HEK293 (cell line): ENCODE results near the gene HDAC8.

ENCODE experiments used
- CTCF ChIA-PET: fragments of 350-600 bp; formaldehyde crosslinking; extraction: SDS; loops from one replicate; lab custom pipeline; 2021; ENCODE audit warnings: antibody characterized with exemption; lab: Yijun Ruan, JAX
- POLR2A ChIA-PET: fragments of 300-600 bp; formaldehyde crosslinking; extraction: SDS; loops from one replicate; lab custom pipeline; 2020; ENCODE audit warnings: antibody characterized with exemption, inconsistent platforms; lab: Yijun Ruan, JAX
- H3K27ac ChIP-seq: fragments of 200-500 bp; sonication (Bioruptor generic); 2 replicates; pipeline ENCODE4 v1.5.1; 2014; ENCODE audit warnings: low read depth, low read length, control low read depth, inconsistent platforms; ENCODE audit errors: extremely low read depth
- H3K36me3 ChIP-seq, 2 experiments: fragments of 200-500 bp in 1 of 2; sonication (Bioruptor generic) in 1 of 2; 1 replicate in 1 of 2; 2 replicates in 1 of 2; pipeline ENCODE4 v1.5.1; 2014 to 2017; ENCODE audit warnings: inconsistent platforms in 2 of 2, low read length in 2 of 2; ENCODE audit not compliant: control insufficient read depth in 2 of 2, insufficient read depth in 1 of 2
- H3K4me1 ChIP-seq: fragments of 200-500 bp; sonication (Bioruptor generic); 2 replicates; pipeline ENCODE4 v1.5.1; 2014; ENCODE audit warnings: mild to moderate bottlenecking, low read length, inconsistent platforms; ENCODE audit not compliant: control insufficient read depth, insufficient read depth
- H3K4me3 ChIP-seq: 2 replicates; pipeline ENCODE4 v1.5.1; 2011; ENCODE audit warnings: low read depth, mild to moderate bottlenecking, control low read depth, low read length, moderate library complexity
- H3K9me3 ChIP-seq: fragments of 200-500 bp; sonication (Bioruptor generic); 2 replicates; pipeline ENCODE4 v1.5.1; 2014; ENCODE audit warnings: low read depth, low read length, inconsistent platforms; ENCODE audit not compliant: control insufficient read depth, insufficient read depth
- ATF2 ChIP-seq: fragments of 450-650 bp; formaldehyde crosslinking; IDR thresholded peaks from 2 replicates; pipeline ENCODE4 v1.5.1; 2016; ENCODE audit warnings: missing biosample characterization, missing genetic modification characterization, low read depth
- KLF10 ChIP-seq: fragments of 450-650 bp; IDR thresholded peaks from 2 replicates; pipeline ENCODE4 v1.5.1; 2018; ENCODE audit warnings: missing biosample characterization, mild to moderate bottlenecking, missing genetic modification characterization
- MZF1 ChIP-seq: fragments of 450-650 bp; formaldehyde crosslinking; IDR thresholded peaks from 2 replicates; pipeline ENCODE4 v1.5.1; 2017; ENCODE audit warnings: missing biosample characterization, missing genetic modification characterization, borderline replicate concordance
- TCF7L2 ChIP-seq: IDR thresholded peaks from 2 replicates; pipeline ENCODE4 v1.6.1; 2011; ENCODE audit warnings: low read depth, mild to moderate bottlenecking, inconsistent platforms, low read length, moderate library complexity, borderline replicate concordance
- ZFHX2 ChIP-seq: fragments of 450-650 bp; formaldehyde crosslinking; conservative IDR thresholded peaks from 2 replicates; pipeline ENCODE4 v1.5.1; 2016; ENCODE audit warnings: missing biosample characterization, missing genetic modification characterization
- ZNF112 ChIP-seq: fragments of 450-650 bp; formaldehyde crosslinking; IDR thresholded peaks from 2 replicates; pipeline ENCODE4 v1.5.0; 2017; ENCODE audit warnings: missing biosample characterization, missing genetic modification characterization
- ZNF354C ChIP-seq: fragments of 450-650 bp; formaldehyde crosslinking; IDR thresholded peaks from 2 replicates; pipeline ENCODE4 v1.5.1; 2016; ENCODE audit warnings: missing biosample characterization, missing genetic modification characterization, low read depth, borderline replicate concordance
- ZNF549 ChIP-seq: fragments of 450-650 bp; IDR thresholded peaks from 2 replicates; pipeline ENCODE4 v1.5.1; 2018; ENCODE audit warnings: missing biosample characterization, missing genetic modification characterization, mild to moderate bottlenecking, inconsistent platforms, moderate library complexity
- ZNF629 ChIP-seq: fragments of 450-650 bp; formaldehyde crosslinking; IDR thresholded peaks from 2 replicates; pipeline ENCODE4 v1.5.1; 2017; ENCODE audit warnings: missing biosample characterization, missing genetic modification characterization
- ZNF677 ChIP-seq: fragments of 450-650 bp; IDR thresholded peaks from 2 replicates; pipeline ENCODE4 v1.5.0; 2018; ENCODE audit warnings: missing biosample characterization, mild to moderate bottlenecking, missing genetic modification characterization, moderate library complexity
- ZNF830 ChIP-seq: fragments of 450-650 bp; IDR thresholded peaks from 2 replicates; pipeline ENCODE4 v1.5.0; 2018; ENCODE audit warnings: missing biosample characterization, missing genetic modification characterization, low read depth, mild to moderate bottlenecking, moderate library complexity
- ZNF837 ChIP-seq: fragments of 450-650 bp; formaldehyde crosslinking; IDR thresholded peaks from 2 replicates; pipeline ENCODE4 v1.5.1; 2016; ENCODE audit warnings: missing biosample characterization, missing genetic modification characterization
- TF ChIP-seq, protein P1 (sequence below): fragments of 450-650 bp; formaldehyde crosslinking; IDR thresholded peaks from 2 replicates; pipeline ENCODE4 v1.5.1; 2016; ENCODE audit warnings: missing biosample characterization, missing genetic modification characterization

HDAC8 gene

DNA sequence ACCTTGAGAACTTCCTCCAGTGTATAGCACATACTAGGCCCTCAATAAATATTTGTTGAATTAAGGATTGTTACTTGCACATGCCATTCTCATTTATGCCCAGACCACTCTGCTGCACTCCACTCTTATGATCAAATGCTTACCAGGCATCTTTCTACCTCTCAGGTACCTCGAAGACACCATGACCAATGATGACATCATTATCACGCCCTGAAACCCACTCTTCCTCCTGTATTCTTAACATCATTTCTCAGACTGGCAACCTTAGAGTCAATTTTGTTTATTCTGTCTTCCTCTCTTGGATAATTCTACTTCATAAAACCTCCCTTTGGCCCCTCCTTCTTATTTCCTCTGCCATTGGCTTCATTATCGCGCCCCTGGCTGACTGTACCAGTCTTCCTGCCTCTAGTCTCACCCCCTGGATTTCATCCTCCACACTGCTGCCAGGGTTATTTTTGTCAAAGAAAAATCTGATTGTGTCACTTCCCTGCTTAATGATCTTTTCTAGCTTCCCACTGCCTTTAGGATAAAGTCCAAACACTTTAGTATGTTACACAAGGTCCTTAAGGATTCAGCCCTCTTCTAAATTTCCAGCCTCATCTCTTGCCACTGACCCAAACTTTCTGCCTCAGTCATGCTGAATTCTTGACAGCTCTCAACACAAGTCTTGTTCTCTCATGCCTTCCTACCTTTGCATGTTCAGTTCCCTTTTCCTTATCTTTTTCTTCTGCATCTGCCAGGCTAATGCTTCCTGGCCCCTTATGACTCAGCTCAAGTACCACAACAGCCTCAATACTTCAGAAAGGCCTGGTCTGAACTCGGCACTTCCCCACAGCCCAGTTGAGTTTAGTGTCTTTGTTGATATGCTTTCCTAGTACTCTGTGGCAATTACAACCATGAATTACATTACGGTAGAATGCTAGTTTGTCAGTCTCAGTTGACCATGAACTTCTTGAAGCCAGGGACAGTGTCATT lies 45.8 kb downstream of the HDAC8 start:
- TF ChIP-seq ZNF677 (tag by site-specific recombination) (no peak), ZFHX2 (tag by site-specific recombination) (no peak), ZNF549 (tag by site-specific recombination) (no peak), ATF2 (tag by site-specific recombination) (peak; percentile 84)
- TF ChIP-seq, protein P1, sequence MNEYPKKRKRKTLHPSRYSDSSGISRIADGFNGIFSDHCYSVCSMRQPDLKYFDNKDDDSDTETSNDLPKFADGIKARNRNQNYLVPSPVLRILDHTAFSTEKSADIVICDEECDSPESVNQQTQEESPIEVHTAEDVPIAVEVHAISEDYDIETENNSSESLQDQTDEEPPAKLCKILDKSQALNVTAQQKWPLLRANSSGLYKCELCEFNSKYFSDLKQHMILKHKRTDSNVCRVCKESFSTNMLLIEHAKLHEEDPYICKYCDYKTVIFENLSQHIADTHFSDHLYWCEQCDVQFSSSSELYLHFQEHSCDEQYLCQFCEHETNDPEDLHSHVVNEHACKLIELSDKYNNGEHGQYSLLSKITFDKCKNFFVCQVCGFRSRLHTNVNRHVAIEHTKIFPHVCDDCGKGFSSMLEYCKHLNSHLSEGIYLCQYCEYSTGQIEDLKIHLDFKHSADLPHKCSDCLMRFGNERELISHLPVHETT (tag by site-specific recombination), result no peak
- CTCF ChIA-PET, result interaction anchor here (0.6 kb wide), 2 partner anchors 70 to 220 kb away, joined by 3 to 4 read pairs; no protein-coding TSS in a partner anchor
- H3K9me3 ChIP-seq, result no peaks in the 10 kb centered on the region

DNA sequence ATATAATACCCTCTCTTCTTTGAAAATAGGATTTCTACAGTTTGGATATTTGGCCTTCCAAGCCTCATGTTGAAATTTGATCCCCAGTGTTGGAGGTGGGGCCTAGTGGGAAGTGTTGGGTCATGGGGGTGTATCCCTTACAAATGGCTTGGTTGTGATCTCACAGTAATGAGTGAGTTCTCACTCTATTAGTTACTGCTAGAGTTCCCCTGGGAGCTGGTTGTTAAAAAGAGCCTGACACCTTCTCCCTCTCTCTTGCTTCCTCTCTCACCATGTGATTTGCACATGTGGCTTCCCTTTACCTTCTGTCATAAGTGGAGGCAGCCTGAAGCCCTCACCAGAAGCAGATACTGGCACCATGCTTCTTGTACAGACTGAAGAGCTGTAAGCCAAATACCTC lies 73.9 kb downstream of the HDAC8 start:
- Histone ChIP-seq H3K4me3 (no peak overlapping the region), H3K27ac (no peak overlapping the region), H3K4me1 (no peaks in the 10 kb centered on the region), H3K36me3 (peaks cover 0 to 7% of the 10 kb centered on the region in 2 experiments; a peak in 1 of 3 replicates), H3K9me3 (peaks cover 2% of the 10 kb centered on the region; the same call in 1 of the 2 replicates)
- TF ChIP-seq ZNF629 (tag by site-specific recombination), result peak; percentile 51
- TF ChIP-seq KLF10 (tag by site-specific recombination), result 0 out of 2 replicates have a peak, but pooled peaks have one; percentile 12
- TF ChIP-seq ZNF112 (tag by site-specific recombination), result no peak
- POLR2A ChIA-PET, result interaction anchor here (0.6 kb wide), 1 partner anchor 74 kb away, joined by 5 read pairs; no protein-coding TSS in a partner anchor
- CTCF ChIA-PET, result interaction anchor here (0.6 kb wide), 1 partner anchor 256 kb away, joined by 3 read pairs; no protein-coding TSS in a partner anchor

More for the DNA sequence above, 45.8 kb downstream of the HDAC8 start:
- Histone ChIP-seq H3K4me1 (no peaks in the 10 kb centered on the region), H3K27ac (no peak overlapping the region), H3K36me3 (no peaks in the 10 kb centered on the region), H3K4me3 (no peak overlapping the region)
- POLR2A ChIA-PET, result interaction anchor here (0.6 kb wide), 1 partner anchor 28 kb away, joined by 3 read pairs; no protein-coding TSS in a partner anchor

GRCh38 chrX:72495046-72495445 lies 77.6 kb downstream of the HDAC8 start:
- H3K36me3 ChIP-seq, result peaks cover 4 to 7% of the 10 kb centered on the region in 2 experiments; a peak in 2 of 3 replicates
- no peak overlapping the region for H3K27ac ChIP-seq
- ChIA-PET POLR2A (no interaction called here), CTCF (no interaction called here)
- TF ChIP-seq MZF1 (tag by site-specific recombination), result no peak
- TF ChIP-seq ZNF837 (tag by site-specific recombination), result no peak
- TF ChIP-seq ZNF354C (tag by site-specific recombination), result no peak
- no peak for TF ChIP-seq TCF7L2
- TF ChIP-seq ZNF830 (tag by site-specific recombination), result no peak
- no peaks in the 10 kb centered on the region for H3K4me1 ChIP-seq
- no peak overlapping the region for H3K4me3 ChIP-seq
- no peaks in the 10 kb centered on the region; the same call in 1 of the 2 replicates for H3K9me3 ChIP-seq
